ENCODE results near the gene CBY1.

The CBY1 gene

GRCh38 chr22:38652859-38653258 lies 3.6 kb upstream of the CBY1 start:
- DNase-seq: no peak

- DNase-seq: no peak
Measured at GRCh38 chr22:38653741-38654140, 2.7 kb upstream of the CBY1 start.

GRCh38 chr22:38655519-38656255 lies 751 bp upstream of the CBY1 start:
- no peak for DNase-seq

- DNase-seq: peak; percentile 50
Measured at GRCh38 chr22:38657045-38657909, 839 bp downstream of the CBY1 start.

- DNase-seq: no peak
Measured at GRCh38 chr22:38674888-38675287, 18.4 kb downstream of the CBY1 start.

GRCh38 chr22:38675833-38676232 lies 19.4 kb downstream of the CBY1 start:
- DNase-seq: no peak

- DNase-seq: peak; percentile 88
Measured at GRCh38 chr22:38681582-38682335, 25.3 kb downstream of the CBY1 start, which contains the start of gene TOMM22. Gene TOMM22 (plus strand): TSS chr22:38681957. CDS start chr22:38681979, 22 bp downstream.

GRCh38 chr22:38684895-38685294 lies 28.5 kb downstream of the CBY1 start:
- DNase-seq: no peak

GRCh38 chr22:38685761-38686160 lies 29.3 kb downstream of the CBY1 start:
- DNase-seq: no peak

- no peak for DNase-seq
Measured at GRCh38 chr22:38689651-38690050, 33.2 kb downstream of the CBY1 start.

GRCh38 chr22:38694049-38694448 lies 37.6 kb downstream of the CBY1 start:
- DNase-seq: no peak

GRCh38 chr22:38694940-38695339 lies 38.5 kb downstream of the CBY1 start:
- no peak for DNase-seq

GRCh38 chr22:38696606-38697424 lies 40.4 kb downstream of the CBY1 start:
- DNase-seq: peak; percentile 65

GRCh38 chr22:38697425-38698089 lies 41.1 kb downstream of the CBY1 start:
- no peak for DNase-seq

GRCh38 chr22:38698407-38699094 lies 42.1 kb downstream of the CBY1 start:
- DNase-seq: no peak

- no peak for DNase-seq
Measured at GRCh38 chr22:38699143-38699542, 42.7 kb downstream of the CBY1 start.

- DNase-seq: no peak
Measured at GRCh38 chr22:38699784-38700183, 43.3 kb downstream of the CBY1 start.

GRCh38 chr22:38700270-38700788 lies 43.9 kb downstream of the CBY1 start:
- no peak for DNase-seq

GRCh38 chr22:38700789-38701628 lies 44.6 kb downstream of the CBY1 start, which contains the start of gene JOSD1:
Gene JOSD1 (minus strand): TSS chr22:38700943. CDS start chr22:38699987, 956 bp downstream.
- DNase-seq: peak; percentile 96

Measured in CD4-positive, alpha-beta T cell treated with Interleukin-17A for 4 hours (primary cell).